ENCODE results near the gene OVOL1.

- TF ChIP-seq CTCF (conservative IDR thresholded peaks at IDR 0.05 in 1 of 2, IDR thresholded peaks at IDR 0.05 in 1 of 2; ENCODE audit: extremely low read depth in 1 of 2, insufficient read depth in 1 of 2, low read depth in 1 of 2, low read length in 2 of 2) (no peak), EZH2 (IDR thresholded peaks at IDR 0.05; ENCODE audit: borderline replicate concordance, low read length) (no peak)
Measured at GRCh38 chr11:65802841-65803240, 16.0 kb downstream of the OVOL1 start.
